Type B pancreatic cell (in vitro differentiated cells): ENCODE results near the gene GFER. TPM values are rescaled to one million over a fixed set of nuclear protein-coding genes. Genes with fewer than 3 reads are reported as not detected.
"Not testable (repeated sequence)": the region's sequence is repeated elsewhere in the genome, so short reads cannot be mapped to it uniquely, and the experiment has no call there.

Experiments
- DNase-seq: peaks from one replicate; pipeline ENCODE4 v3.0.0; 2021; ENCODE audit warnings: mixed read lengths; ENCODE audit not compliant: unreplicated experiment; ENCODE audit errors: extremely low spot score
- H3K27ac Mint-ChIP-seq: 2 replicates; pipeline ENCODE4 v1.8.0; 2021; ENCODE audit warnings: mild to moderate bottlenecking, mixed read lengths
- H3K27me3 Mint-ChIP-seq: 2 replicates; pipeline ENCODE4 v1.8.0; 2021; ENCODE audit warnings: mixed read lengths
- H3K36me3 Mint-ChIP-seq: 2 replicates; pipeline ENCODE4 v1.8.0; 2021; ENCODE audit warnings: mixed read lengths
- H3K4me1 Mint-ChIP-seq: one replicate; pipeline ENCODE4 v1.8.0; 2021; ENCODE audit warnings: mixed read lengths; ENCODE audit not compliant: unreplicated experiment
- H3K4me3 Mint-ChIP-seq: 2 replicates; pipeline ENCODE4 v1.8.0; 2021; ENCODE audit warnings: mild to moderate bottlenecking, mixed read lengths
- H3K9me3 Mint-ChIP-seq: 2 replicates; pipeline ENCODE4 v1.8.0; 2021; ENCODE audit warnings: mixed read lengths
- CTCF ChIP-seq: fragments of 200-600 bp; sonication (generic); conservative IDR thresholded peaks from 2 replicates; pipeline ENCODE4 v1.5.0; 2021; ENCODE audit warnings: antibody characterized with exemption, mild to moderate bottlenecking
- total RNA-seq: library from RNA; stranded (reverse); gene quantifications from 2 replicates; pipeline ENCODE4 v1.2.1, GENCODE V29; 2021; ENCODE audit warnings: low replicate concordance

GFER gene
- total RNA-seq, 1 donor from 2014 or later: 31.6 TPM

- TF ChIP-seq CTCF: peak; percentile 64
- Mint-ChIP-seq H3K36me3 (peaks cover 13% of the 10 kb centered on the region), H3K9me3 (no peaks in the 10 kb centered on the region), H3K4me3 (peak within 1 kb of the TSS; percentile 96), H3K4me1 (peaks cover 21% of the 10 kb centered on the region), H3K27ac (peak within 1 kb of the TSS; percentile 89), H3K27me3 (no peaks in the 10 kb centered on the region)
- DNase-seq: peak; percentile 94
Measured at GRCh38 chr16:1959269-1960039, 24.5 kb upstream of the GFER start, which contains the start of gene NDUFB10. Gene NDUFB10, plus strand, starts transcription at chr16:1959538. Its CDS starts 87 bp downstream, at chr16:1959625.

- Mint-ChIP-seq H3K9me3 (no peaks in the 10 kb centered on the region), H3K4me1 (peaks cover 26% of the 10 kb centered on the region), H3K4me3 (peak overlapping the region; percentile 96), H3K27ac (peak overlapping the region; percentile 89), H3K36me3 (peaks cover 13% of the 10 kb centered on the region), H3K27me3 (no peaks in the 10 kb centered on the region)
- no peak for DNase-seq
- no peak for TF ChIP-seq CTCF
Measured at GRCh38 chr16:1960665-1961630, 23.0 kb upstream of the GFER start.

DNA sequence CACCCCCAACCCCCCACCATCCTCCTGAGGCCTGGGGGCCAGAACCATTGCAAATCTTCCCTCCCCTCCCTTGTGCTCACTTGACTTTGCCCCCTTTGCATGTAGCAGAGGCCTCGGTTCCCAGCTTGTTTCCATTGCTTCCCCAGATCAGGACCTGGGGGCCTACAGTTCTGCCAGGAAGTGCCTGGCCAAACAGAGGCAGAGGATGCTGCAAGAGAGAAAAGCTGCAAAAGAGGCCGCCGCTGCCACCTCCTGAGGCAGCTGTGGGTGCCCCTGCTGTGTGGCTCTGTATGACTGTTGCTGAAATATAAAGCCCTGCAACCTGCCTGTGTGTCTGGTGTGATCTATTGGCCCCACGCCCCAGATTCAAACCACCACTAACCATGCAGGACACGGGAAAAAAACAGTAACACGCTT lies 22.3 kb upstream of the GFER start:
- Mint-ChIP-seq H3K4me3 (peak overlapping the region; percentile 70), H3K9me3 (no peaks in the 10 kb centered on the region), H3K27me3 (no peaks in the 10 kb centered on the region), H3K27ac (peak overlapping the region; percentile 89), H3K36me3 (peaks cover 13% of the 10 kb centered on the region), H3K4me1 (peaks cover 26% of the 10 kb centered on the region)
- no peak for TF ChIP-seq CTCF
- no peak for DNase-seq

GRCh38 chr16:1962161-1963153 lies 21.5 kb upstream of the GFER start:
- peaks cover 13% of the 10 kb centered on the region for H3K36me3 Mint-ChIP-seq
- H3K27ac Mint-ChIP-seq: peak overlapping the region; percentile 96
- peak overlapping the region; percentile 94 for H3K4me3 Mint-ChIP-seq
- not testable (repeated sequence) for DNase-seq, H3K27me3 Mint-ChIP-seq, H3K9me3 Mint-ChIP-seq
- H3K4me1 Mint-ChIP-seq: peaks cover 26% of the 10 kb centered on the region

DNA sequence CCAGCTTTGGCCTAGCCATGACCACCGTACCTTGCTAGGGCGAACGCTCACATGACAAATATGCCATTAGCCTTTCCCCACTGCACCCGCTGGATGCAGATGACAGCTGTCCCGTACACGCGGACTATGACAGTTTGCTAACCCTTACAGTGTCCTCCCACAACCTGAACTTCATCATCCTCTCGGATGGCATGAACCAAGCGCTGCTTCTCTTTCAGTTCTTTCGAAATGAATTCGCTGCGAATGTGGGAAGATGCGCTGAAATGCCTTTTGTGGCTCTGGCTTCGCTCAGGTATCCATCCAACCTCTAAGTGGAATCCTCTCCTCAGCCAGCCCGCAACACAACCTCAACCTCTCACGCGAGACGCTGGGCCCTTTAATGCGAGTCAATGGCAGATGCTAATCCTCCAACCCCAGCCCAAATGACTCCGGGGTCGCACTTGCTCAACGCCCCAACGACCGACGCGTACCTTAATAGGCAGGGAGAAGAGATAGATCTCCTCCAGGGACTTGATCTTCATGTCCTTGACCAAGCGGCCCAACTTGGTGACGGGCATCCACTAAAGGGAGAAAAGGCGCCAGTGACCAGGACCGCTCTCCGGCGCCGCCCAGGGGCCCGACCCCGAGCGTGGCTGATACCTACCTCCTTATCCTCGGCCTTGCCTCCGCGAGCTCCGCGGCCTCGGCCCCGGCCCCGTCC lies 20.0 kb upstream of the GFER start:
- peaks cover 13% of the 10 kb centered on the region for H3K36me3 Mint-ChIP-seq
- no peak for DNase-seq
- H3K4me1 Mint-ChIP-seq: peaks cover 26% of the 10 kb centered on the region
- H3K27me3 Mint-ChIP-seq: no peaks in the 10 kb centered on the region
- H3K4me3 Mint-ChIP-seq: peak overlapping the region; percentile 94
- peak overlapping the region; percentile 96 for H3K27ac Mint-ChIP-seq
- no peaks in the 10 kb centered on the region for H3K9me3 Mint-ChIP-seq
- TF ChIP-seq CTCF: no peak
